Breast epithelium (tissue), 3 donors: Measurements from ENCODE around the gene BBS9.

Source experiments
- CTCF ChIP-seq, 3 donors: fragments of 450-650 bp; IDR thresholded peaks; one replicate each; pipeline ENCODE4 v1.5.1; 2016 to 2017; ENCODE audit warnings: antibody characterized with exemption in 3 of 3, mild to moderate bottlenecking in 3 of 3, moderate library complexity in 3 of 3
- POLR2A ChIP-seq: fragments of 450-650 bp; IDR thresholded peaks from one replicate; pipeline ENCODE4 v1.6.1; 2016; ENCODE audit warnings: antibody characterized with exemption, mild to moderate bottlenecking, moderate library complexity

GRCh38 chr7:33503736-33504135 lies 374.4 kb downstream of the BBS9 start:
- TF ChIP-seq CTCF (IDR thresholded peaks at IDR 0.05) = no peak
- TF ChIP-seq POLR2A = no peak
